Activated CD8-positive, alpha-beta T cell treated with anti-CD3 and anti-CD28 coated beads for 36 hours (primary cell): ENCODE results near the gene PCSK9. TPM values are rescaled to one million over a fixed set of nuclear protein-coding genes. Genes with fewer than 3 reads are reported as not detected.

Experiments used
- ATAC-seq: fragments of 200-7000 bp; cut with Tn5 transposase; one replicate; pipeline ENCODE4 v1.10.0; 2021; ENCODE audit warnings: mild to moderate bottlenecking, moderate library complexity
- CTCF ChIA-PET: fragments of 350-600 bp; sonication (Branson Sonifier 250); formaldehyde crosslinking; loops from one replicate; lab custom pipeline; 2021; ENCODE audit warnings: antibody characterized with exemption; lab: Charles Lee
- POLR2A ChIA-PET: fragments of 350-600 bp; sonication (Branson Sonifier 250); formaldehyde crosslinking; loops from one replicate; lab custom pipeline; 2021; ENCODE audit warnings: antibody characterized with exemption; lab: Charles Lee
- DNase-seq: peaks from one replicate; pipeline ENCODE4 v3.0.0-alpha.2; 2020
- H3K27ac Mint-ChIP-seq: one replicate; pipeline ENCODE4 v1.8.0; 2021; ENCODE audit warnings: mild to moderate bottlenecking, mixed read lengths
- H3K27me3 Mint-ChIP-seq: one replicate; pipeline ENCODE4 v1.8.0; 2021; ENCODE audit warnings: mixed read lengths
- H3K36me3 Mint-ChIP-seq: one replicate; pipeline ENCODE4 v1.8.0; 2021; ENCODE audit warnings: low read depth, mixed read lengths
- H3K4me1 Mint-ChIP-seq: one replicate; pipeline ENCODE4 v1.8.0; 2021; ENCODE audit warnings: low read depth, mixed read lengths
- H3K4me3 Mint-ChIP-seq: one replicate; pipeline ENCODE4 v1.8.0; 2021; ENCODE audit warnings: mild to moderate bottlenecking, moderate library complexity, mixed read lengths
- H3K9me3 Mint-ChIP-seq: one replicate; pipeline ENCODE4 v1.8.0; 2021; ENCODE audit warnings: mixed read lengths
- CTCF ChIP-seq: fragments of 200-600 bp; IDR thresholded peaks from one replicate; pipeline ENCODE4 v1.8.0; 2022; ENCODE audit warnings: antibody characterized with exemption, mild to moderate bottlenecking
- intact Hi-C: fragments of 100-400 bp; cut with micrococcal nuclease; formaldehyde crosslinking; loops from one replicate; pipeline ENCODE4 v1.10.0; 2022
- total RNA-seq, 2 experiments: library from RNA; stranded (reverse); gene quantifications; one replicate each; pipeline ENCODE4 v1.2.3, GENCODE V29; 2021

Gene PCSK9
- total RNA-seq, 2 experiments from 2014 or later: not detected

GRCh38 chr1:55067022-55067778 lies 27.9 kb downstream of the PCSK9 start:
- TF ChIP-seq CTCF: no peak
- intact Hi-C loops: no loop called here
- Mint-ChIP-seq H3K4me3 (no peak overlapping the region), H3K27ac (peak overlapping the region; percentile 12), H3K4me1 (peaks cover 6% of the 10 kb centered on the region), H3K36me3 (peaks cover 46% of the 10 kb centered on the region), H3K27me3 (no peaks in the 10 kb centered on the region), H3K9me3 (no peaks in the 10 kb centered on the region)
- ChIA-PET POLR2A (no interaction called here), CTCF (interaction anchor here (1.8 kb wide), 1 partner anchor 71 kb away, joined by 5 read pairs; no protein-coding TSS in a partner anchor)
- no peak for ATAC-seq
- DNase-seq: no peak

GRCh38 chr1:55067914-55068313 lies 28.6 kb downstream of the PCSK9 start:
- H3K9me3 Mint-ChIP-seq: no peaks in the 10 kb centered on the region
- no peak overlapping the region for H3K27ac Mint-ChIP-seq
- ATAC-seq: no peak
- DNase-seq: no peak
- TF ChIP-seq CTCF: no peak
- H3K4me1 Mint-ChIP-seq: peaks cover 13% of the 10 kb centered on the region
- ChIA-PET POLR2A (no interaction called here), CTCF (interaction anchor here (1.8 kb wide), 1 partner anchor 72 kb away, joined by 5 read pairs; no protein-coding TSS in a partner anchor)
- intact Hi-C loops: no loop called here
- H3K4me3 Mint-ChIP-seq: no peak overlapping the region
- no peaks in the 10 kb centered on the region for H3K27me3 Mint-ChIP-seq
- peaks cover 54% of the 10 kb centered on the region for H3K36me3 Mint-ChIP-seq

GRCh38 chr1:55068638-55069037 lies 29.3 kb downstream of the PCSK9 start:
- H3K4me3 Mint-ChIP-seq: no peak overlapping the region
- no peaks in the 10 kb centered on the region for H3K9me3 Mint-ChIP-seq
- intact Hi-C loops: no loop called here
- H3K36me3 Mint-ChIP-seq: peaks cover 61% of the 10 kb centered on the region
- peaks cover 20% of the 10 kb centered on the region for H3K4me1 Mint-ChIP-seq
- ATAC-seq (no peak), DNase-seq (no peak)
- no peak for TF ChIP-seq CTCF
- H3K27ac Mint-ChIP-seq: no peak overlapping the region
- no peaks in the 10 kb centered on the region for H3K27me3 Mint-ChIP-seq
- CTCF ChIA-PET: interaction anchor here (1.8 kb wide), 1 partner anchor 73 kb away, joined by 5 read pairs; no protein-coding TSS in a partner anchor
- POLR2A ChIA-PET: interaction anchor here (1.0 kb wide), 1 partner anchor 9 kb away, joined by 3 read pairs; no protein-coding TSS in a partner anchor

GRCh38 chr1:55069280-55069679 lies 29.9 kb downstream of the PCSK9 start:
- ChIA-PET CTCF (no interaction called here), POLR2A (interaction anchor here (1.0 kb wide), 1 partner anchor 10 kb away, joined by 3 read pairs; no protein-coding TSS in a partner anchor)
- H3K27me3 Mint-ChIP-seq: no peaks in the 10 kb centered on the region
- H3K4me3 Mint-ChIP-seq: no peak overlapping the region
- H3K9me3 Mint-ChIP-seq: no peaks in the 10 kb centered on the region
- no peak for TF ChIP-seq CTCF
- ATAC-seq (no peak), DNase-seq (no peak)
- peaks cover 65% of the 10 kb centered on the region for H3K36me3 Mint-ChIP-seq
- intact Hi-C loops: no loop called here
- H3K4me1 Mint-ChIP-seq: peaks cover 24% of the 10 kb centered on the region
- no peak overlapping the region for H3K27ac Mint-ChIP-seq
